ENCODE measurements around the gene SCARB1.

The SCARB1 gene

GRCh38 chr12:124851342-124851741 lies 12.3 kb downstream of the SCARB1 start:
- Histone ChIP-seq H3K79me2 (ENCODE audit: control insufficient read depth, low read length) (peaks cover 94% of the 10 kb centered on the region), H3K4me3 (ENCODE audit: low read length) (no peak overlapping the region), H3K27ac (ENCODE audit: low read depth, low read length) (no peak overlapping the region), H3K36me3 (ENCODE audit: control insufficient read depth, low read length) (peaks cover 64% of the 10 kb centered on the region), H3K4me1 (ENCODE audit: control insufficient read depth, low read length) (peaks cover 7% of the 10 kb centered on the region), H3K27me3 (ENCODE audit: control insufficient read depth, low read length) (no peaks in the 10 kb centered on the region), H4K20me1 (ENCODE audit: control insufficient read depth, insufficient read depth, low read depth, low read length) (peaks cover 26% of the 10 kb centered on the region), H3K9me2 (replicated peaks; ENCODE audit: control insufficient read depth, low read length) (no peaks in the 10 kb centered on the region), H3K4me2 (ENCODE audit: low read length) (no peak overlapping the region), H3K9me3 (ENCODE audit: control insufficient read depth, insufficient read depth, low read length) (no peaks in the 10 kb centered on the region), H3F3A (ENCODE audit: control insufficient read depth, insufficient read depth) (no peaks in the 10 kb centered on the region)
- TF ChIP-seq EZH2phosphoT487 (IDR thresholded peaks at IDR 0.05; ENCODE audit: borderline replicate concordance, low read length) (no peak), CTCF (IDR thresholded peaks at IDR 0.05; ENCODE audit: low read depth, low read length, poor library complexity, severe bottlenecking) (no peak)

- peaks cover 9% of the 10 kb centered on the region; the same call in 1 of the 2 replicates for H4K20me1 ChIP-seq (ENCODE audit: control insufficient read depth, insufficient read depth, low read depth, low read length)
Measured at GRCh38 chr12:124849382-124849781, 14.3 kb downstream of the SCARB1 start.

GRCh38 chr12:124848621-124849380 lies 14.9 kb downstream of the SCARB1 start:
- no peak overlapping the region for H3K4me3 ChIP-seq (ENCODE audit: low read length)
- peaks cover 9% of the 10 kb centered on the region; the same call in 1 of the 2 replicates for H4K20me1 ChIP-seq (ENCODE audit: control insufficient read depth, insufficient read depth, low read depth, low read length)
- H3F3A ChIP-seq (ENCODE audit: control insufficient read depth, insufficient read depth), result no peaks in the 10 kb centered on the region
- no peaks in the 10 kb centered on the region for H3K9me3 ChIP-seq (ENCODE audit: control insufficient read depth, insufficient read depth, low read length)
- peaks cover 51% of the 10 kb centered on the region for H3K36me3 ChIP-seq (ENCODE audit: control insufficient read depth, low read length)
- peaks cover 90% of the 10 kb centered on the region for H3K79me2 ChIP-seq (ENCODE audit: control insufficient read depth, low read length)
- TF ChIP-seq EZH2phosphoT487 (IDR thresholded peaks at IDR 0.05; ENCODE audit: borderline replicate concordance, low read length) (no peak), CTCF (IDR thresholded peaks at IDR 0.05; ENCODE audit: low read depth, low read length, poor library complexity, severe bottlenecking) (no peak)
- no peaks in the 10 kb centered on the region for H3K4me1 ChIP-seq (ENCODE audit: control insufficient read depth, low read length)
- H3K4me2 ChIP-seq (ENCODE audit: low read length), result no peak overlapping the region
- H3K27me3 ChIP-seq (ENCODE audit: control insufficient read depth, low read length), result no peaks in the 10 kb centered on the region
- H3K9me2 ChIP-seq (replicated peaks; ENCODE audit: control insufficient read depth, low read length), result no peaks in the 10 kb centered on the region
- no peak overlapping the region for H3K27ac ChIP-seq (ENCODE audit: low read depth, low read length)

More at GRCh38 chr12:124849382-124849781, 14.3 kb downstream of the SCARB1 start:
- Histone ChIP-seq H3K27me3 (ENCODE audit: control insufficient read depth, low read length) (no peaks in the 10 kb centered on the region), H3K9me3 (ENCODE audit: control insufficient read depth, insufficient read depth, low read length) (no peaks in the 10 kb centered on the region), H3K4me1 (ENCODE audit: control insufficient read depth, low read length) (no peaks in the 10 kb centered on the region), H3F3A (ENCODE audit: control insufficient read depth, insufficient read depth) (no peaks in the 10 kb centered on the region), H3K4me2 (ENCODE audit: low read length) (no peak overlapping the region), H3K27ac (ENCODE audit: low read depth, low read length) (no peak overlapping the region), H3K36me3 (ENCODE audit: control insufficient read depth, low read length) (peaks cover 49% of the 10 kb centered on the region), H3K79me2 (ENCODE audit: control insufficient read depth, low read length) (peaks cover 90% of the 10 kb centered on the region), H3K9me2 (replicated peaks; ENCODE audit: control insufficient read depth, low read length) (no peaks in the 10 kb centered on the region), H3K4me3 (ENCODE audit: low read length) (no peak overlapping the region)
- TF ChIP-seq CTCF (IDR thresholded peaks at IDR 0.05; ENCODE audit: low read depth, low read length, poor library complexity, severe bottlenecking) (no peak), EZH2phosphoT487 (IDR thresholded peaks at IDR 0.05; ENCODE audit: borderline replicate concordance, low read length) (no peak)
